Measurements from ENCODE around the gene PKMYT1.

PKMYT1 gene

DNA sequence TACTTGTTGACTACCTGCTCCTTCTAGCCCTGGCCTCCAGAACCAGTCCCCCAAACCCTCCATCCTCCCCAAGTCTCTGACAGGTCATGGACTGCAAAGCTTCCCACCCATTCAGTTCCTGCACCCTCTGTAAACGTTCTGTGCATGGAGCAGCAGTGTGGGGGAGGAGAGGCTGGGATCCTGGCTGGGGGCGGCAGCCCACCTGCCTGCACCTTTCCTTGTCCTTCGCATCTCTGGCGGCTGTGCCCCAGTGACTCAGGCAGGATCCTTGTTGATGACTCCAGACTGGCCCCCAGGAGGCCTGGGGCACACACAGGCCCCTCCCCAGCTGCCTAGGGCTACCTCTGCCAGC lies 1.6 kb upstream of the PKMYT1 start:
- no peaks in the 10 kb centered on the region for H3K9me3 ChIP-seq (ENCODE audit: control insufficient read depth, insufficient read depth, low read length)
- no peak overlapping the region for H3K27ac ChIP-seq (ENCODE audit: low read depth, low read length)
- TF ChIP-seq, protein P1, sequence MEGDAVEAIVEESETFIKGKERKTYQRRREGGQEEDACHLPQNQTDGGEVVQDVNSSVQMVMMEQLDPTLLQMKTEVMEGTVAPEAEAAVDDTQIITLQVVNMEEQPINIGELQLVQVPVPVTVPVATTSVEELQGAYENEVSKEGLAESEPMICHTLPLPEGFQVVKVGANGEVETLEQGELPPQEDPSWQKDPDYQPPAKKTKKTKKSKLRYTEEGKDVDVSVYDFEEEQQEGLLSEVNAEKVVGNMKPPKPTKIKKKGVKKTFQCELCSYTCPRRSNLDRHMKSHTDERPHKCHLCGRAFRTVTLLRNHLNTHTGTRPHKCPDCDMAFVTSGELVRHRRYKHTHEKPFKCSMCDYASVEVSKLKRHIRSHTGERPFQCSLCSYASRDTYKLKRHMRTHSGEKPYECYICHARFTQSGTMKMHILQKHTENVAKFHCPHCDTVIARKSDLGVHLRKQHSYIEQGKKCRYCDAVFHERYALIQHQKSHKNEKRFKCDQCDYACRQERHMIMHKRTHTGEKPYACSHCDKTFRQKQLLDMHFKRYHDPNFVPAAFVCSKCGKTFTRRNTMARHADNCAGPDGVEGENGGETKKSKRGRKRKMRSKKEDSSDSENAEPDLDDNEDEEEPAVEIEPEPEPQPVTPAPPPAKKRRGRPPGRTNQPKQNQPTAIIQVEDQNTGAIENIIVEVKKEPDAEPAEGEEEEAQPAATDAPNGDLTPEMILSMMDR (IDR thresholded peaks at IDR 0.05; ENCODE audit: low read depth, low read length, poor library complexity, severe bottlenecking): no peak
- no peak for TF ChIP-seq EZH2phosphoT487 (IDR thresholded peaks at IDR 0.05; ENCODE audit: borderline replicate concordance, low read length)
- H3K36me3 ChIP-seq (ENCODE audit: control insufficient read depth, low read length): peaks cover 30% of the 10 kb centered on the region
- peaks cover 50% of the 10 kb centered on the region for H3K4me1 ChIP-seq (ENCODE audit: control insufficient read depth, low read length)
- H3K9me2 ChIP-seq (replicated peaks; ENCODE audit: control insufficient read depth, low read length): no peaks in the 10 kb centered on the region
- H3K4me2 ChIP-seq (ENCODE audit: low read length): no peak overlapping the region
- H3K4me3 ChIP-seq (ENCODE audit: low read length): no peak overlapping the region
- H4K20me1 ChIP-seq (ENCODE audit: control insufficient read depth, insufficient read depth, low read depth, low read length): peaks cover 6% of the 10 kb centered on the region; the same call in 1 of the 2 replicates
- peaks cover 6% of the 10 kb centered on the region for H3F3A ChIP-seq (ENCODE audit: control insufficient read depth, insufficient read depth)
- H3K27me3 ChIP-seq (ENCODE audit: control insufficient read depth, low read length): peaks cover 4% of the 10 kb centered on the region; the same call in 1 of the 2 replicates
- peaks cover 44% of the 10 kb centered on the region for H3K79me2 ChIP-seq (ENCODE audit: control insufficient read depth, low read length)

DNA sequence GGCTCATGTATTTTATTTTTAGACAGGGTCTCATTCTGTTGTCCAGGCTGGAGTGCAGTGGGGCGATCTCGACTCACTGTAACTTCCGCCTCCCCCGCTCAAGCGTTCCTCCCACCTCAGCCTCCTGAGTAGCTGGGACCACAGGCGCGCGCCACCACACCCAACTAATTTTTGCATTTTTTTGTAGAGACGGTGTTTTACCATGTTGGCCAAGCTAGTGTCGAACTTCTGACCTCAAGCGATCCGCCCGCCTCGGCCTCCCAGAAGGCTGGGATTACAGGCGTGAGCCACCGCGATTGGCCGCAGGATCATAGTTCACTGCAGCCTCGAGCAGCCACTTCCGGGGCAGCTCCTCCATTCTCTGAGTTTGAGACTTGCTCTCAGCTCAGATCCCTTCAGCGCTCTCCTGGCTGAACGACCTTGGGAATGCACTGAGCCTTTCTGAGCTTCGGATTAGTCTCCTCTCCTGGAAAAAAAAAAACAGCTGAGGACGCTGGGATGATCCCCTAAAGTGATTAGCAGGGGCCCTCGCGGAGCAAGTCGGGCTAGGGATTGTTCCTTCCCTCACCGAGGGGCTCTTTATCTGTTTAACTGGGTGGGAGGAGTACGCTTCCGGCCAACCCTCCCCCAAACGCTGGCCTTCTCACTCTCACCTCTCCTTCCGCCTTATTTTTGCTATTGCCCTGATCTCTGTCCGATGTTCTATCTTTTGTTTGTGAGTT lies 1.1 kb upstream of the PKMYT1 start:
- peak overlapping the region; percentile 99 for H3K4me3 ChIP-seq (ENCODE audit: low read length)
- H3K4me2 ChIP-seq (ENCODE audit: low read length): peak overlapping the region; percentile 97
- peaks cover 4% of the 10 kb centered on the region; the same call in 1 of the 2 replicates for H3K27me3 ChIP-seq (ENCODE audit: control insufficient read depth, low read length)
- H4K20me1 ChIP-seq (ENCODE audit: control insufficient read depth, insufficient read depth, low read depth, low read length): peaks cover 6% of the 10 kb centered on the region; the same call in 1 of the 2 replicates
- no peak for TF ChIP-seq EZH2phosphoT487 (IDR thresholded peaks at IDR 0.05; ENCODE audit: borderline replicate concordance, low read length)
- TF ChIP-seq, protein P1 (IDR thresholded peaks at IDR 0.05; ENCODE audit: low read depth, low read length, poor library complexity, severe bottlenecking): no peak
- H3K27ac ChIP-seq (ENCODE audit: low read depth, low read length): peak overlapping the region; percentile 74
- no peaks in the 10 kb centered on the region for H3K9me3 ChIP-seq (ENCODE audit: control insufficient read depth, insufficient read depth, low read length)
- H3K9me2 ChIP-seq (replicated peaks; ENCODE audit: control insufficient read depth, low read length): no peaks in the 10 kb centered on the region
- peaks cover 50% of the 10 kb centered on the region for H3K4me1 ChIP-seq (ENCODE audit: control insufficient read depth, low read length)
- peaks cover 36% of the 10 kb centered on the region for H3K36me3 ChIP-seq (ENCODE audit: control insufficient read depth, low read length)
- peaks cover 6% of the 10 kb centered on the region for H3F3A ChIP-seq (ENCODE audit: control insufficient read depth, insufficient read depth)
- peaks cover 48% of the 10 kb centered on the region for H3K79me2 ChIP-seq (ENCODE audit: control insufficient read depth, low read length)

DNA sequence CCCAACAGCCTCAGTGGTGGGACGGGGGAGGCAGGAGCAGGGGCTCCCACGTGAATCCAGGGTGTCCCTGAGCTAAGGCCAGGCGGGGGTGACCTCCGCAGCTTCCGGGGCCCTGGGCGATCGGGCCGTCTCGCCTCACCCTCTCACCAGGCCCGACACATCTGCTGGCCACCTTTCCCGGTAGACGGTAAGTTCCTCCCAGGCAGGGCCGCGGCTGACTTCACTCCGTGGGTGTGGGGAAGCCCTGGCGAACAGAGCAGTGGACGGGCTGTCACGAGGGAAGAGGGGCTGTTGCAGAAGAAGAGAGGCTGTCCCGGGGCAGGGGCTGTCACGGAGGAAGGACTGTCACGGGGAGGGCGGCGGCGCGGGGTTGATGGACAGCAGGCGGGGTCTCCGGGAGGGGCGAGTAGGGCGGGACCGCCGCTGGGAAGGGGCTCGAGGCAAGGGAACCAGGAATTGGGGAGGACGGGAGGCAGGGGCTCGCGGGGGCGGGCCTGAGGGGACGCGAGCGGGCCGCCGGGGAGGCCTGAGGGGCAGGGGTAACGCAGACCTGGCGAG lies 498 bp downstream of the PKMYT1 start:
- Histone ChIP-seq H4K20me1 (ENCODE audit: control insufficient read depth, insufficient read depth, low read depth, low read length) (peaks cover 6% of the 10 kb centered on the region; the same call in 1 of the 2 replicates), H3K4me2 (ENCODE audit: low read length) (peak overlapping the region; percentile 97), H3K9me2 (replicated peaks; ENCODE audit: control insufficient read depth, low read length) (no peaks in the 10 kb centered on the region), H3K27ac (ENCODE audit: low read depth, low read length) (peak overlapping the region; percentile 74), H3F3A (ENCODE audit: control insufficient read depth, insufficient read depth) (peaks cover 6% of the 10 kb centered on the region), H3K4me3 (ENCODE audit: low read length) (peak overlapping the region; percentile 99), H3K36me3 (ENCODE audit: control insufficient read depth, low read length) (peaks cover 52% of the 10 kb centered on the region), H3K4me1 (ENCODE audit: control insufficient read depth, low read length) (peaks cover 50% of the 10 kb centered on the region), H3K79me2 (ENCODE audit: control insufficient read depth, low read length) (peaks cover 63% of the 10 kb centered on the region), H3K9me3 (ENCODE audit: control insufficient read depth, insufficient read depth, low read length) (no peaks in the 10 kb centered on the region), H3K27me3 (ENCODE audit: control insufficient read depth, low read length) (no peaks in the 10 kb centered on the region)
- TF ChIP-seq, protein P1 (IDR thresholded peaks at IDR 0.05; ENCODE audit: low read depth, low read length, poor library complexity, severe bottlenecking): no peak
- TF ChIP-seq EZH2phosphoT487 (IDR thresholded peaks at IDR 0.05; ENCODE audit: borderline replicate concordance, low read length): no peak

All from DOHH2 (cell line).